Astrocyte of the spinal cord (primary cell): ENCODE measurements around the gene NAA80.

Experiments
- DNase-seq: peaks from one replicate; pipeline ENCODE4 v3.0.0; 2011; ENCODE audit warnings: low read depth, low spot score
- H3K4me3 ChIP-seq: 2 replicates; pipeline ENCODE4 v1.5.1; 2011; ENCODE audit warnings: low read depth, mild to moderate bottlenecking, low read length, moderate library complexity
- CTCF ChIP-seq: IDR thresholded peaks from 2 replicates; pipeline ENCODE4 v1.5.1; 2012; ENCODE audit warnings: low read depth, mild to moderate bottlenecking, low read length, inconsistent platforms
- in situ Hi-C: cut with HindIII; loops from 2 replicates; pipeline ENCODE4 v1.10.0; 2017; ENCODE audit warnings: low sequenced_read_pairs

Gene NAA80

GRCh38 chr3:50248387-50248786, 50.8 kb downstream of the NAA80 start:
- TF ChIP-seq CTCF, result no peak
- H3K4me3 ChIP-seq, result no peak overlapping the region
- in situ Hi-C loops, result no loop called here
- DNase-seq, result no peak

- in situ Hi-C loops, result no loop called here
- DNase-seq, result peak; percentile 98
- no peak for TF ChIP-seq CTCF
- no peak overlapping the region for H3K4me3 ChIP-seq
Observed at GRCh38 chr3:50246517-50246954, 52.7 kb downstream of the NAA80 start.
